ENCODE results near the gene CPN1.

DNA sequence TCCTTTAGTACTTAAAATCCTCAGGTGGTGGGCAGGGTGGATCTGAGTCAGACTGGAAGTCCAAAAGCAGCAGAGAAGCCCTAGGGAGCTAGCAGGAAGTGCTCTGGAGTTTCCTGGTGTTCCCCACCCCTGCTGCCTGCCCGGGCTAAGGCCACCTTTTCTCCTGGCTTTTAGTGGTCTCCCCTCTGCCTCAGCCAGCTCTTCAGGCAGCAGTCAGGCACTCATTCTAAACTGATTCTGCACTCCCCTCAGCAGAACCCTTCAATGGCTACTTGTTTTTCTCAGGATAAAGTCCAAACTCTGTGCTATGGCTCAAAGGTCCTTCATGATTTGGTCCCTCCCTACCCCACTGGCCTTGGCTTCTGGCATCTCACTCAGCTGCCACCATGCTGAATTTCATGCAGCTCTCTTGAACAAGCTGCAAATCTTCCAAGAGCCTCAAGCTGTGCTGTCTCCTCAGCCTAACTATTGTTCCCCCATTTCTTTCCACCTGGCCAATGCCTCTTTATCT is 43.1 kb downstream of the CPN1 start:
- TF ChIP-seq CTCF (IDR thresholded peaks at IDR 0.05; ENCODE audit: low read depth, low read length): no peak
- TF ChIP-seq POLR2A (IDR thresholded peaks at IDR 0.05; ENCODE audit: extremely low read depth, insufficient read length): no peak

Data from NB4 (cell line).